PC-9 (cell line): ENCODE results near the gene PLPP6.
A peak's percentile ranks its signal among the peaks of the same experiment; 100 is the strongest.

ENCODE experiments used
- EZH2 ChIP-seq: fragments of 200-600 bp; sonication (generic); IDR thresholded peaks from 2 replicates; pipeline ENCODE4 v1.8.0; 2017; ENCODE audit warnings: antibody characterized with exemption, low read depth
- TF ChIP-seq, protein P1 (sequence below): fragments of 200-600 bp; sonication (generic); conservative IDR thresholded peaks from 2 replicates; pipeline ENCODE4 v1.6.1; 2017; ENCODE audit warnings: mixed run types, antibody characterized with exemption, mild to moderate bottlenecking, moderate library complexity

DNA sequence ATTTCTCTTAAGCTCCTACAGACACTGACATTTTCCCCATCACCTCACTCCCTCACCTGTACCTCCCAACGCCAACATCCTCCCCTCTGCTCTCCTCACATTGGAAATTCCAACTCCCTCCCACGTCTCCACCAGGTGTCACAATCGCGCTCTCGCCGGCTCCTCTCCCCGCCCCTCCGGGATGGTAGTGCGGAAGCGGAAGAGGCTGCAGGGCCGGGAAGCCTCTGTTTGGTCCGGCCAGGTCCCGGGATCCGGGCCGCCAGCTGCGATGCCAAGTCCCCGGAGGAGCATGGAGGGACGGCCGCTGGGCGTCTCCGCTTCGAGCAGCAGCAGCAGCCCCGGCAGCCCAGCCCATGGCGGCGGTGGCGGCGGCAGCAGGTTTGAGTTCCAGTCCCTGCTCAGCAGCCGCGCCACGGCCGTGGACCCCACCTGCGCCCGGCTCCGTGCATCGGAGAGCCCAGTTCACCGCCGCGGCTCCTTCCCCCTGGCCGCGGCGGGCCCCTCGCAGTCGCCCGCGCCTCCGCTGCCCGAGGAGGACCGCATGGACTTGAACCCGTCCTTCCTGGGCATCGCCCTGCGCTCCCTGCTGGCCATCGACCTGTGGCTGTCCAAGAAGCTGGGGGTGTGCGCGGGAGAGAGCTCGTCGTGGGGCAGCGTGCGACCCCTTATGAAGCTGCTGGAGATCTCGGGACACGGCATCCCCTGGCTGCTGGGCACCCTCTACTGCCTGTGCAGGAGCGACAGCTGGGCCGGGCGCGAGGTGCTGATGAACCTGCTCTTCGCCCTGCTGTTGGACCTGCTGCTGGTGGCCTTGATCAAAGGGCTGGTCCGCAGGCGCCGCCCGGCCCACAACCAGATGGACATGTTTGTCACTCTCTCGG, at the start of gene PLPP6:
- TF ChIP-seq, protein P1, sequence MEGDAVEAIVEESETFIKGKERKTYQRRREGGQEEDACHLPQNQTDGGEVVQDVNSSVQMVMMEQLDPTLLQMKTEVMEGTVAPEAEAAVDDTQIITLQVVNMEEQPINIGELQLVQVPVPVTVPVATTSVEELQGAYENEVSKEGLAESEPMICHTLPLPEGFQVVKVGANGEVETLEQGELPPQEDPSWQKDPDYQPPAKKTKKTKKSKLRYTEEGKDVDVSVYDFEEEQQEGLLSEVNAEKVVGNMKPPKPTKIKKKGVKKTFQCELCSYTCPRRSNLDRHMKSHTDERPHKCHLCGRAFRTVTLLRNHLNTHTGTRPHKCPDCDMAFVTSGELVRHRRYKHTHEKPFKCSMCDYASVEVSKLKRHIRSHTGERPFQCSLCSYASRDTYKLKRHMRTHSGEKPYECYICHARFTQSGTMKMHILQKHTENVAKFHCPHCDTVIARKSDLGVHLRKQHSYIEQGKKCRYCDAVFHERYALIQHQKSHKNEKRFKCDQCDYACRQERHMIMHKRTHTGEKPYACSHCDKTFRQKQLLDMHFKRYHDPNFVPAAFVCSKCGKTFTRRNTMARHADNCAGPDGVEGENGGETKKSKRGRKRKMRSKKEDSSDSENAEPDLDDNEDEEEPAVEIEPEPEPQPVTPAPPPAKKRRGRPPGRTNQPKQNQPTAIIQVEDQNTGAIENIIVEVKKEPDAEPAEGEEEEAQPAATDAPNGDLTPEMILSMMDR: peak; percentile 46; the same call in 1 of the 2 replicates
- no peak for TF ChIP-seq EZH2
